ENCODE results near the gene PIK3R1. TPM values are rescaled to one million over a fixed set of nuclear protein-coding genes. Genes with fewer than 3 reads are reported as not detected.

PIK3R1 gene
- total RNA-seq, 1 experiment from 2014 or later, result 11.3 TPM

DNA sequence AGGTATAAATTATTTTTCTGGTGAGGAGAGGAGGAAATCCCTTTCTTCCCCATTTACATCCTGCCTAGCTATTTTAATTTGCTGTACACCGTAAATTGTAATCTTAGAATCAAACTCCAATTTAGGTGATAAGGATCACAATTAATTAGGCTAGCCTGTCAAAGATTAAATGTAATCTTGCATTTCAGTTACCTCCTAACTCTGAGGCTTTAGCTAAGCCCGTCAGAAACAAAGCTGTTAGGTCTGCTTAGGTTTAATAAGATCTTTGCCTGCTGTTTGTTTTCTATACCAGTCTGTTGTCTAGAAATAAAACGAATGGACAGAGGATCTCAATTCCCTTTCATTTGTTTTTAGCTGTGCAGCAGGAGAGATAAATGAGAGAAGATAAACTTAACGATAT, 51.5 kb downstream of the PIK3R1 start:
- H3K9ac ChIP-seq (ENCODE audit: extremely low read depth, insufficient read length, low read length), result no peak overlapping the region
- Mint-ChIP-seq H3K4me3 (no peak overlapping the region), H3K27me3 (ENCODE audit: low read depth) (no peaks in the 10 kb centered on the region), H3K9me3 (peaks cover 3 to 11% of the 10 kb centered on the region in 2 experiments; a peak in 2 of 5 replicates), H3K36me3 (ENCODE audit: insufficient read depth in 1 of 3, low read depth in 3 of 3) (peaks cover 0 to 13% (median 3%) of the 10 kb centered on the region in 3 experiments; a peak in 4 of 7 replicates), H3K27ac (no peak overlapping the region), H3K4me1 (no peaks in the 10 kb centered on the region)
- H4K20me1 ChIP-seq (ENCODE audit: control insufficient read depth, insufficient read depth, insufficient read length), result no peaks in the 10 kb centered on the region
- no peak overlapping the region for H3K4me2 ChIP-seq (ENCODE audit: insufficient read depth, insufficient read length, low read length)
- no peak overlapping the region for H3K56ac ChIP-seq (ENCODE audit: insufficient read length, low read depth, low read length)
- no peak overlapping the region for H3K23ac ChIP-seq (ENCODE audit: insufficient read length, low read depth, low read length)
- no peak overlapping the region for H3T11ph ChIP-seq (ENCODE audit: low read length)
- WGBS (ENCODE audit: extremely low coverage, insufficient read length, low lambda C conversion rate), result no CpG with 5 or more reads among the region's 4 CpGs
- H4K8ac ChIP-seq (replicated peaks; ENCODE audit: insufficient read length, low read depth, low read length), result no peak overlapping the region
- H3K4me1 ChIP-seq (ENCODE audit: insufficient read depth, low read length), result no peaks in the 10 kb centered on the region; the same call in 1 of the 2 replicates
- no peak overlapping the region for H2BK5ac ChIP-seq (ENCODE audit: insufficient read length, low read length)
- no peaks in the 10 kb centered on the region for H3K79me1 ChIP-seq (ENCODE audit: insufficient read depth, low read depth, low read length, poor library complexity, severe bottlenecking)
- H2BK12ac ChIP-seq (ENCODE audit: insufficient read length, low read depth, low read length), result no peak overlapping the region
- no peaks in the 10 kb centered on the region for H3K23me2 ChIP-seq (ENCODE audit: insufficient read length, low read depth, low read length, poor library complexity, severe bottlenecking)
- no peak overlapping the region for H4K91ac ChIP-seq (ENCODE audit: insufficient read length, low read depth, low read length)
- H2AK5ac ChIP-seq (ENCODE audit: insufficient read length, low read length), result no peak overlapping the region
- H3K14ac ChIP-seq (ENCODE audit: insufficient read depth, low read length), result no peak overlapping the region
- no peak overlapping the region for H3K18ac ChIP-seq (ENCODE audit: insufficient read length, low read depth, low read length)
- no peak overlapping the region for H2BK15ac ChIP-seq (ENCODE audit: low read depth, low read length)
- H3K79me2 ChIP-seq (ENCODE audit: insufficient read depth, low read length), result no peaks in the 10 kb centered on the region
- no peak overlapping the region for H2AFZ ChIP-seq (ENCODE audit: low read length)
- no peak overlapping the region for H4K5ac ChIP-seq (ENCODE audit: insufficient read length, low read depth, low read length)
- no peak for DNase-seq
- no peak overlapping the region for H2BK20ac ChIP-seq (ENCODE audit: low read depth, low read length, poor library complexity, severe bottlenecking)
- no peaks in the 10 kb centered on the region for H3K27me3 ChIP-seq (ENCODE audit: insufficient read depth, low read length)
- no peak overlapping the region for H3K27ac ChIP-seq (ENCODE audit: insufficient read length, low read depth, low read length)
- TF ChIP-seq, protein P1, sequence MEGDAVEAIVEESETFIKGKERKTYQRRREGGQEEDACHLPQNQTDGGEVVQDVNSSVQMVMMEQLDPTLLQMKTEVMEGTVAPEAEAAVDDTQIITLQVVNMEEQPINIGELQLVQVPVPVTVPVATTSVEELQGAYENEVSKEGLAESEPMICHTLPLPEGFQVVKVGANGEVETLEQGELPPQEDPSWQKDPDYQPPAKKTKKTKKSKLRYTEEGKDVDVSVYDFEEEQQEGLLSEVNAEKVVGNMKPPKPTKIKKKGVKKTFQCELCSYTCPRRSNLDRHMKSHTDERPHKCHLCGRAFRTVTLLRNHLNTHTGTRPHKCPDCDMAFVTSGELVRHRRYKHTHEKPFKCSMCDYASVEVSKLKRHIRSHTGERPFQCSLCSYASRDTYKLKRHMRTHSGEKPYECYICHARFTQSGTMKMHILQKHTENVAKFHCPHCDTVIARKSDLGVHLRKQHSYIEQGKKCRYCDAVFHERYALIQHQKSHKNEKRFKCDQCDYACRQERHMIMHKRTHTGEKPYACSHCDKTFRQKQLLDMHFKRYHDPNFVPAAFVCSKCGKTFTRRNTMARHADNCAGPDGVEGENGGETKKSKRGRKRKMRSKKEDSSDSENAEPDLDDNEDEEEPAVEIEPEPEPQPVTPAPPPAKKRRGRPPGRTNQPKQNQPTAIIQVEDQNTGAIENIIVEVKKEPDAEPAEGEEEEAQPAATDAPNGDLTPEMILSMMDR (conservative IDR thresholded peaks at IDR 0.05), result no peak
- no peaks in the 10 kb centered on the region for H3K9me3 ChIP-seq (ENCODE audit: control insufficient read depth, low read depth, low read length)
- H2BK120ac ChIP-seq (ENCODE audit: low read depth, low read length, poor library complexity, severe bottlenecking), result no peak overlapping the region
- no peak overlapping the region for H3K4ac ChIP-seq (ENCODE audit: low read depth, low read length)

Data from H9 (cell line).